Measurements from ENCODE around the gene KLK13. TPM values are rescaled to one million over a fixed set of nuclear protein-coding genes. Genes with fewer than 3 reads are reported as not detected.

Gene KLK13
- total and polyA plus RNA-seq, 2 experiments from 2014 or later = 0.45 TPM; not detected in 1

DNA sequence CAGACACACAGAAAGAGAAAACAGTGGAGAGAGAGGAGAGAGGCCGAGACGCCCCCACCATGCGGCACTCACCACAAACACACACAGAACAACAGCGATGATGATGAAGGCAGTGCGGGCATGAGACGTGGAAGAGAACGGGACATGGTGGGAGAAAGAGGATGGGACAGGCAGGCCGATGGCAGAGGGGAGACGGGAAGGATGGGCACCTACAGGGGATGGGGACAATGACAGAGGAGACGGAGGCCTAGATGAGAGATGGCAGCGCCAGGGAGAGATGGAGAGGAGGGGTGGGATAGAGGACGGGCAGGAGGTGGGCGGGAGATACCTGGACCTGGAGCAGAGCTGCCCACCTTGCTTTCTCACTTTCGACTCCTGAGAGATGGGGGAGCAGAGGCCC lies 18.9 kb upstream of the KLK13 start:
- no peaks in the 10 kb centered on the region for H3K4me1 ChIP-seq (ENCODE audit: low read depth)
- no peak overlapping the region for H3K27ac ChIP-seq
- peaks cover 4% of the 10 kb centered on the region for H3K27me3 ChIP-seq
- DNase-seq (ENCODE audit: low read depth in 1 of 2, low spot score in 1 of 2) = no peak
- H3K9me3 ChIP-seq (ENCODE audit: low read depth) = no peaks in the 10 kb centered on the region
- no peaks in the 10 kb centered on the region for H3K36me3 ChIP-seq
- no peak overlapping the region for H3K4me3 ChIP-seq
- TF ChIP-seq, protein P1, sequence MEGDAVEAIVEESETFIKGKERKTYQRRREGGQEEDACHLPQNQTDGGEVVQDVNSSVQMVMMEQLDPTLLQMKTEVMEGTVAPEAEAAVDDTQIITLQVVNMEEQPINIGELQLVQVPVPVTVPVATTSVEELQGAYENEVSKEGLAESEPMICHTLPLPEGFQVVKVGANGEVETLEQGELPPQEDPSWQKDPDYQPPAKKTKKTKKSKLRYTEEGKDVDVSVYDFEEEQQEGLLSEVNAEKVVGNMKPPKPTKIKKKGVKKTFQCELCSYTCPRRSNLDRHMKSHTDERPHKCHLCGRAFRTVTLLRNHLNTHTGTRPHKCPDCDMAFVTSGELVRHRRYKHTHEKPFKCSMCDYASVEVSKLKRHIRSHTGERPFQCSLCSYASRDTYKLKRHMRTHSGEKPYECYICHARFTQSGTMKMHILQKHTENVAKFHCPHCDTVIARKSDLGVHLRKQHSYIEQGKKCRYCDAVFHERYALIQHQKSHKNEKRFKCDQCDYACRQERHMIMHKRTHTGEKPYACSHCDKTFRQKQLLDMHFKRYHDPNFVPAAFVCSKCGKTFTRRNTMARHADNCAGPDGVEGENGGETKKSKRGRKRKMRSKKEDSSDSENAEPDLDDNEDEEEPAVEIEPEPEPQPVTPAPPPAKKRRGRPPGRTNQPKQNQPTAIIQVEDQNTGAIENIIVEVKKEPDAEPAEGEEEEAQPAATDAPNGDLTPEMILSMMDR (IDR thresholded peaks at IDR 0.05; ENCODE audit: low read depth, low read length) = no peak

DNA sequence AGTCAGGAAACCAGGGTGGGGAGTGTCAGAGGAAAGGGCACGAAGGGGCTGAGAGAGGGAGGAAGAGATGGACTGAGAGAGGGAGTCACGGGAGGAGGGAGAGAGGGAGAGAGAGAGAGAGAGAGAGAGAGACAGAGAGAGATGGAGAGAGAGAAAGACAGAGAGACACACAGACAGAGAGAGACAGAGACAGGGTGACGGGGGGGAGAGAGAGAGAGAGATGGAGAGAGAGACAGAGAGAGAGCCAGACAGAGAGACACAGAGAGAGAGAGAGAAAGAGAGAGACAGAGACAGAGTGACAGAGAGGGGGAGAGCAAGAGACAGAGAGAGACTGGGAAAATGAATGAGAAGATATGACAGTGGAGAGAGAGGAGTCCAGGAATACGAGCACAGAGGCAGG lies 18.3 kb upstream of the KLK13 start:
- no peaks in the 10 kb centered on the region for H3K4me1 ChIP-seq (ENCODE audit: low read depth)
- TF ChIP-seq, protein P1 (IDR thresholded peaks at IDR 0.05; ENCODE audit: low read depth, low read length) = no peak
- no peak overlapping the region for H3K4me3 ChIP-seq
- H3K27me3 ChIP-seq = peaks cover 4% of the 10 kb centered on the region
- no peak for DNase-seq (ENCODE audit: low read depth in 1 of 2, low spot score in 1 of 2)
- H3K9me3 ChIP-seq (ENCODE audit: low read depth) = no peaks in the 10 kb centered on the region
- no peak overlapping the region for H3K27ac ChIP-seq
- no peaks in the 10 kb centered on the region for H3K36me3 ChIP-seq

DNA sequence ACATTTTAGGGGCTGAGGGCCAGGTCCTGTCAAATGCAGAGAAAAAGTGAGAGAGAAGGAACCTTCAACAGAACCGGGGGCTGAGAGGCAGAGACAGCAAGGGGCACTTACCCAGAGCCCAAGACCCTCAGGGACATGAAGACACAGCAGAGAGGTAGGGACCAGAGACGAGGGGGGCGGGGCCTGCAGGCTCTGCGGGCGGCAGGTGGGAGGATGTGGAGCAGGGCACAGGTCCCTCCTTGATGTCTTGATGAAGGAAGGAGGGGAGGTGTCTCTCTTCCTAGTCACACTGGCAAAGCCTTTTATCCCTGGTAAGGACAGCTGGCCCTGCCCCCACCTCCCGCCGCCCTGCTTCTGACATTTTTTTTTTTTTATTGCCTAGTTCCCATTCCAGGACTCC lies 17.7 kb upstream of the KLK13 start, which contains the start of gene KLK14:
Gene KLK14 (minus strand): TSS at position 277 of the 400 bp plus-strand sequence. CDS start 273 bp downstream, at position 4.
- Histone ChIP-seq H3K4me1 (ENCODE audit: low read depth) (no peaks in the 10 kb centered on the region), H3K4me3 (no peak within 1 kb of the TSS), H3K27ac (no peak within 1 kb of the TSS), H3K9me3 (ENCODE audit: low read depth) (no peaks in the 10 kb centered on the region), H3K27me3 (peaks cover 4% of the 10 kb centered on the region), H3K36me3 (no peaks in the 10 kb centered on the region)
- TF ChIP-seq, protein P1 (IDR thresholded peaks at IDR 0.05; ENCODE audit: low read depth, low read length) = no peak
- DNase-seq (ENCODE audit: low read depth in 1 of 2, low spot score in 1 of 2) = no peak

DNA sequence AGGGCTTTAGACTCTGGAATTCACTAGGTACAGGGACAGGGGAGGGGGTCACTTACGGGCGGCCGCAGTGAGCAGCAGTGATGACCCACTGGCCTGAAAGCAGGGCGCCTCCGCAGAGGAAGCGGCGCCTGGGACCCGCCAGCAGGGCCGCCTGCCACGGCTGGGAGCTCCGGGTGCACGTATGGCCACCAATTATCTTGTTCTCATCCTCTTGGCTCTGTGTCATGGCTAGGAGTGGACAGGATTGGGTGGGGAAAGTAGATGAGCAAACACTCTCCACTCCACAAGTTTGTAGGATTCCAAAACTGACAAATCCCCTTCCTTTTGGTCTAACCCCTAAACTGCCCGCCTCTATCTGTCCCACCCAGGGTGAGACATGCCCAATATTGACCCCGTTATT lies 16.6 kb upstream of the KLK13 start:
- TF ChIP-seq, protein P1 (IDR thresholded peaks at IDR 0.05; ENCODE audit: low read depth, low read length) = no peak
- Histone ChIP-seq H3K27ac (no peak overlapping the region), H3K4me1 (ENCODE audit: low read depth) (no peaks in the 10 kb centered on the region), H3K4me3 (no peak overlapping the region), H3K27me3 (peaks cover 4% of the 10 kb centered on the region), H3K36me3 (no peaks in the 10 kb centered on the region), H3K9me3 (ENCODE audit: low read depth) (no peaks in the 10 kb centered on the region)
- no peak for DNase-seq (ENCODE audit: low read depth in 1 of 2, low spot score in 1 of 2)

DNA sequence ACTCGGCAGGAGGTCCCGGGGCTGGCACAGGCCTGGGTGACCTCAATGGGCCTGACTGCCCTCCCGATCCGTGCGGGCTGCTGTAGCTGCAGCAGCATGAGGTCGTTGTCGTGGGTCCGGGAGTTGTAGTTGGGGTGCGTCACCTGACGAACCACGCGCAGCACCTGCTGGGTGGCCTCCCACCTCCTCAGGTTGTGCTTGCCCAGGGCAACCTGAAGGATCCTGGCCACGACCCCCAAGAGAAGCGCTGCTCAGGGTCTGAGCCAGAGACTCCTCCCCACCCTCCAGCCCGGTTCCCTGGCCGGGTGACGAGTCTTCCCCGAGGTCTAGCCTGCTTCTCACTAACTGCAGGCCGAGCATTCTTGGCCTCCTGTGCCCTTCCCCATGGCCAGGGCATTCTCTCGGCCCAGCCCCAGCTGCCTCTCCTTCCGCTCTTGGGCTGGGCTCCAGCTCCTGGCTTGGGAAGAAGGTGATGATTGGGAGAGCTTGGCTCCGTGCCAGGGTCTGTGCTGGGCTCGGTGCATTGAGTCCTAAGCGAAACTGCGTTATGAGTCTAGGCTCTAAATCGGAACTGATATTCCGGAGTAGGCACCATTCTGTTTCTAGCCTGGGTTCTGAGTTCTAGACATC lies 14.7 kb upstream of the KLK13 start:
- no peak overlapping the region for H3K4me3 ChIP-seq
- no peaks in the 10 kb centered on the region for H3K4me1 ChIP-seq (ENCODE audit: low read depth)
- TF ChIP-seq, protein P1 (IDR thresholded peaks at IDR 0.05; ENCODE audit: low read depth, low read length) = no peak
- H3K27ac ChIP-seq = no peak overlapping the region
- no peaks in the 10 kb centered on the region for H3K9me3 ChIP-seq (ENCODE audit: low read depth)
- DNase-seq (ENCODE audit: low read depth in 1 of 2, low spot score in 1 of 2) = peak; percentile 53 to 83
- no peaks in the 10 kb centered on the region for H3K36me3 ChIP-seq
- peaks cover 4% of the 10 kb centered on the region for H3K27me3 ChIP-seq

All from cardiac muscle cell (in vitro differentiated cells and primary cell).